NCI-H187 (cell line): Measurements from ENCODE around the gene PTPRN2.
A peak's percentile ranks its signal among the peaks of the same experiment; 100 is the strongest.
"Not testable (repeated sequence)": the region's sequence is repeated elsewhere in the genome, so short reads cannot be mapped to it uniquely, and the experiment has no call there.

Experiments used
- DNase-seq, 2 experiments: peaks; one replicate each; lab custom pipeline; 2025; lab: John Stamatoyannopoulos, UW

Gene PTPRN2

DNA sequence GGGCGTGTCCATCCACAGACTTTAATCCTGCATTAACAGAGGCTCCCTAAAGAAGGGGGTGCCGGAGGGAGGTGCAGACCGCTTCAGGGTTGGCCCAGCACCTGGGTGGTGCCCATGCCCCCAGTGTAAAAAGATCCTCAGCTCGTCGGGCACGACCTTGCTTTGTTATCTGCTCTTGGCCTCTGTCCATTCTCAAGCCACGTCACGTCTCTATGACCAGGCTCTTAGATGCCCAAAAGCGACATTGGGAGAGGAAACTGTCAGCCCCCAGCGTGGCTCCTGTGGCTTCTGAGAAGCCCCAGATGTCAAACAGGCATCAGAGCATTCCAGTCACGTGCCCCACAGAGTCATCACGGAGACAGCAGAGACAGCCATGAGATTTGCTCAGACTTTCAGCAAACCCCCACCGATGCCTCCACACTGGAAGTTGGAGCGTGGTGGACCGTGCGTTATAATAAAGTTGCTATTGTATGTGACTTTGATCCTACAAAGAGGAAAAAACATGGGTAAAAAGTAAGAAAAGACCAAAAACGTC lies 55.5 kb downstream of the PTPRN2 start:
- DNase-seq: no peak

DNA sequence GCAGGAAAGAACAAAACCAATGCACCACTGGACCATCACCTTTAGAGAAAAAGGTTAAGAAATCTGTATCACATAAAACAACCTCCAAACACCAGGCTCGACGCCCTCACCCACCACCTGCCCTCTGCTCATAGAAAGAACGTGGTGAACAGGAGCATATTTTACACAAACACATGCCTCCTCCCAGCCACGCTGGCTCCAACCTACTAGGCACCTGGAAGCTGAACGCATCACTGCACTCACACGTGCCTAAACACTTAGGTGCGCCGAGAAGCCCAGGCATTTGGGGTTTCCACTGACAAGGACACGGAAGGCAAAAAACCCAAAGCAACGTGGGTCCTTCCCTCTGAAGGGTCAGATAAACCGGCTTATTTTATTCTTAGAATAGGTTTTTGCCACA lies 56.0 kb downstream of the PTPRN2 start:
- peak; percentile 39 to 63 for DNase-seq

DNA sequence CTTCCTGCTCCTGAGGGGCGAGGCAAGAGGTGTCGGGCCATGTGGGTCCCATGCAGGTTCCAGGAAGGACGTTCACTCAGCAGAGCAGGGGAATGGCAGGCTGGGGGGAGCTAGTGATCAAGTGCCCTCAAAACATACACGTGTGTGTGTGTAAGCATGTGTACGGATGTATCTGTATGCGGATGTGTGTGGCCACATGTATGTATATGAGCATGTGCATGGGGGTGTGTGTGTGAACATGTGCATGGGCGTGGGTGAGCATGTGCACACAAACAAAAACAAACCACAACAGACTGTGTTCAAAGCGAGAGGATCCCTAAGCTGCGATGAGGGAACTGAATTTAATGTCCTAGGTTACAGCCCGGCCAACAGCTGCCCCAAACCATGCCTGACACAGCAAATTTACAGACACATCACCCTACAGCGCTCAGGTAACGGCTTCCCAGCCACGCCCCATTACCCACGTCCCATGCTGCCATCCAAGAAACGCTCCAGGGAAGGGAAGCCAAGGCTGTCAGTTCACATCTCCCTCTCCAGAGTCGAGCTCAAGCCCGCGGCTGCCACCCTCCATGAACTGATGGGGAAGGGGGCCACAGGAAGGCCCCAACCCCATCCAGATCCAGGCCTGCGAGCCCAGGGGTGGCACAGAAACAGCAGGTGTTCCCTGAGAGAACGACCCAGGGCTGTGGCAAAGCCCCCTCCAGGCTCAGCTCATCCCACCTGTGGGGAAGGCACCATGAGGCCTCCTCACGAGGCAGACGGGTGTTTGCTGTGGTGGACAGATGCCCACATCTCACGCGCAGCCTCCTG lies 56.6 kb downstream of the PTPRN2 start:
- DNase-seq: peak; percentile 54 to 70

DNA sequence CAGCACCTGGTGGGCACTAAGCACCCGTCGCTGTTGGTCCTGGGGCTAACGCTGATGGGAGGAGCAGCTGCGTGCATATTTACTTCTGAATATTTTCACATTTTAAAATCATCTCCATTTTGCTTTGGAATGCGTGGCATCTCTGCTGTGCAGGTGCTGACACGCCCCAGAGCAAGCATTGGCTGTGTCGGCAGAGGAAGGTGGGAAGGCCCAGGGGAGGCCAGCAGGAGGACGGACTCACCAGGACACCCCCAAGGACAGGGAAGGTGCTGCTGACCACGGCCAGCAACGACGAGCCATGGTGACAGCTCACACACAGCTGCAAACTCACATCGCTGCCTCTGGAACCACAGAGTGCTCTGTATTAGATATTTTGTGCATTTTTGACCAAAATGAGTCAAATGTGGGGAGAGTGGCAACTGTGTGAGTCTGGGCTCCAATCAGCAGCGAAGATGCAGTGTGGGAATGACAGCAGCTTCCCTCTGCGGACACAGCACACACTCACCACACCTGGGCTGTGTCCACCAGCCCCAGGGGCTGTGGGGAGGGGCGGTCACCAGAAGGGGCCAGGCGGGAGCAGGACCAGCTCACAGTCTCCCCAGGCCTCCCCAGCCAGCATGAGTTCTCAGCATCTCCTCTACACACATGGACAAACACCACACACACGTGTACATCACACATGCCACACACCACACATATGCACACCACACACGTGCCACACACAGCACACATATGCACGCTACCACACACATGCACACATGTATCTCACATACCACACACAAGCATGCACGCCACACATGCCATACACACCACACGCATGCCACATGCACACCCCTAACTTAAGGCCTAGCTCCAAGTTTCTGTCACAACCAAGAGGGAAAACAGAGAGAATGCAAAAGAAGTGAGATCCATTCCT lies 58.2 kb downstream of the PTPRN2 start:
- DNase-seq: no peak

DNA sequence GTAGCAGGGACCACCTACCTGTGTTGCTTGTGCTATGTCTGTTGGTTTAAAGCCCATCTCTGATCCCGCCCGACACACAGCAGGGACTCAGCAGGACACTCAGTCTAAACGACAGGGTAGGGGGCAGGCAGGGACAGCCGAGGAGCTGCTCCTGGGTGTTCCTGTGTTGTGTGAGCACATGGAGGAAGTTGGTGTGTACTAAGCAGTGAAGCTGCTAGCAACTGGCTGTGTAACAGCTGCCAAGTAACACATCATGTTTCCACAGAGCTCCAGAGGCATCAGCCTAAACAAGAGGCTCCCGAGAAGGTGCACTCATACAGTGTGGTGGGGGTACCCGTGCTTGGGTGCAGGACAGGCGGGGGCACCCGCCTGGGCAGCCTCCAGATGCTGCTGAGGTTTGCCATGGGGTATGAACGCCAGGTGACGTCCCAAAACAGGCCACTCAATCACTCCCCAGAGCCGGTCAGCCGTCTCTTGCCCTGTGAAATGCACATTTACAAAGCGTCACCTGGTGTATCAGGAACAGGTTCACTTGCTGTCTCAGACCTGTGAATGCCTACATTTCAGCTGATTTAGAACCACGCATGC lies 59.6 kb downstream of the PTPRN2 start:
- DNase-seq: no peak

DNA sequence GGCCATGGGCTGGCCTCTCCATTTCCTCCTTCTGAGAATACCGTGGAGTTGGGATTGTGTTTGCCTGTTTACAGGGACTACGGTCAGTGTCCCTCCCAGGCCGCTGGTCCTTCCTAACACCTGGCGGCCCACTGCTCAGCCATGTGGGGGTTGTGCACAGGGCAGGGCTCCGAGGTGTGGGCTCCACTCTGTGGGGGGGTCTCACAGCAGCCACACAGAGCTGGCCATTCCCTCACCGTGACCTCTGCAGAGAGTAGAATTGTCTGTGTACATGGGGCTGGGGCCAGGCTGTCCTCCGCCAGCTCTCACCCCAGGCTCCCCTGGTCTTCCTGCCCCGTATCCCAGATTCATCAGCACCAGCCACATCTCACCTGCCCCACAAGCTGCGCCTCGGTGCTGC lies 60.1 kb downstream of the PTPRN2 start:
- DNase-seq: no peak

DNA sequence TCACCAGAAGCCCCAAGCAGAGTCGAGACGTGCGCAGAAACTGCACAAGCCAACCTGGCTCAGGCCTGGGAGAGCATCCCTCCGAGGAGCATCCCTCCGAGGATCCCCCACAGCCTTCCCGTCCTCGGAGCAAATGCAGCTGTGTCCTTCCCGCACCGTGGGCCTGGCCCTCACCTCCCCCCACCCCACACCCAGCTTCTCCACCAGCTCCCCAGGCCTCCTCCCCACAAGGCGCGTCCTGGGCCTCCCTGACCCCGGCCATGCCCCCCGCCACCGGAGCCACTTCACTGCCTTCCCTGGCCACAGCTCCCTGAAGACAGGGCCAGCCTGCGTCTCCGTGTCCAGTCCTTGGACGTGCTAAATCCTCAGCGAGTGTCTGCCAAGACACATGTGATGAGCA lies 60.6 kb downstream of the PTPRN2 start:
- no peak for DNase-seq

DNA sequence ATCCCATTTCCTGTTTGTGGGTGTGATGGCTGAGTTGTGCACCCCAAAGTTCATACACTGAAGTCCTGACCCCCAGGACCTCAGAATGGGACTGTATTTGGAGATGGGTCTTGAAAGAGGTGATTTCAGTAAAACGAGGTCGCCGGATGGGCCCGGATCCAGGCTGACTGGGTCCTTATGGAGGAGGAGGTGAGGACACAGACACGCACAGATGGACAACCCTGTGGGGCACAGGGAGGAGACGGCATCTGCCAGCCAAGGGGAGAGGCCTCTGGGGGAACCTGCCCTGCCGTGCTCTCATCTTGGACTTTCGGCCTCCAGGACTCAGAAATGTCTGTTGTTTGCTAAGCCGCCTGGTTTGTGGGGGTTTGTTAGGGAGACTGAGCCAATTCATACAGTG lies 61.1 kb downstream of the PTPRN2 start:
- no peak for DNase-seq

DNA sequence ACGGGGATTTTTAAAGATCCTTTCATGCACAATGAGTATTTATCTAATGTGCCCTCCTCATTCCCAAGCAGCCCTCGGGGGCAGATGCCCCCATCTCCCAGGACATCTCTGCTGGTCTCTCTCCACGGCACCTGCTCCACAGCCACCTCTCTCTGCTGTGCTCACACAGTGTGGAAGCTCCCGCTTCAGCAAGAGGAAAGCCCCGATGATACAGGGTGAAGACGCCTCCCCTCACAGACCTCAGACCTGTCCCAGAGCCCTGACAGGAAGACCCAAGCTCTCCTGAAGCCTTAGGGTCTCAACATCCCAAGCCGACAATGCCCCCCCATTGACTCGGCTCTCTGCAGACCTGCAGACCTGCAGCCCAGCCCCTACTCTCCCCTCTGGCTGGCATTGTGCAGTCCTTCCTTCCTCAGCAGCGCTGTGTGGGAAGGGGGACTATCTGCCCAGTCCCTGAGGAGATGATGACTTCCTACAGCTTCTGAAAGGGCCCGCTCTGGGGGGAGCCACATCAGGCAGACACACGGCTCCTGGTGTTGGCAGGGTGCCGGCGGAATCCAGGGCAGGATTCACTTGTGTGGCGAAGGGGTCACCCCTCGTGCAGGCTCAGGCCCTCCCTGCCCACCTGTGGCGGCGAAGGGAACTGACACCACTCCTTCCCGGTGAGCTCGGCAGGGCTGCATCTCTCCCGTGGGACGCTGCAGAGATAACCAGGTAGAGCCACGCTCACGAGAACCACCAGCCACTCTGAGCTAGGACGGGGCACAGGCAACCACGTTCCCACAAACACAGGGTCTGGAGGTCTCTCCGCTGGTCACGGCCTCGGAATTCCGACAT lies 61.8 kb downstream of the PTPRN2 start:
- DNase-seq: no peak

DNA sequence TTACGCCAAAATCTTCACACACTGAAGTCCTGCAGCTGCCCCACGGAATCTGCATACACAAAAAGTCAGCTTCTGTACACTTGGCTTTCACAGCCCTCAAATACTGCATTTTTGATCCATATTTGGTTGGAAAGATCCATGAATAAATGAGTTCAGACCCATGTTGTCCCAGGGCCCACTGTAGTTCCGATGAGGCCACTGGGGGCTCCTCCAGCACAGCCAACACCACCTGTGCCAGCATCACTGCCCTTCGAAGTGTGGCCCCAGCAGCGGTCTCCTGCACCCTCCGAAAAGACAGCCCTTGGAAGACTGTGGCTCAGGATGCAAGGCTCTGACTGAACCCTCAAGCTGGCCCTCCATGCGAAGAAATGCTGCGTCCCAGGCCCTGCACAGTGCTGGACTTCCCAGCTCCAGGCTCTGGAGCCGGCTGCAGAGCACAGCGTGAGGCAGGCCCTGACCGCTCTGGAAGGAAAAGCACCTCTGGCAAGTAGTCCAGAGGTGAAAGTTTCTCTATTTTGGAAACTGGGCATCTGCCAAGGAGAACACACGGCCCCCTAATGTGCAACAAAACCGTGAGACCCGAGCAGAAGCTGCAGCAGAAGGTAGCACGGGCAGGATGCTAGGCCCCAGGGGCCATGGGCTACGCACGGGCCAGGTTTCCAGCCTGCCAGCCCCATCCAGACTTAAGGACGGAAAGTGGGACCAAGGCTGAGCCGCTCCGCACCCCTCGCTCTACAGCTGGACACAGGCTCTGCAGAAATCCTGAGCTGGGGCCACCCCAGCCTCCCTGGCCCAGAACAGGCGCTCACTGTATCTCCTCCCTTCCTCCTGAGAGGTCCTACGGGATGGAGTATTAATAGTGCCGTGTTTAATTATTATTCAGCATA lies 62.6 kb downstream of the PTPRN2 start:
- DNase-seq: no peak

DNA sequence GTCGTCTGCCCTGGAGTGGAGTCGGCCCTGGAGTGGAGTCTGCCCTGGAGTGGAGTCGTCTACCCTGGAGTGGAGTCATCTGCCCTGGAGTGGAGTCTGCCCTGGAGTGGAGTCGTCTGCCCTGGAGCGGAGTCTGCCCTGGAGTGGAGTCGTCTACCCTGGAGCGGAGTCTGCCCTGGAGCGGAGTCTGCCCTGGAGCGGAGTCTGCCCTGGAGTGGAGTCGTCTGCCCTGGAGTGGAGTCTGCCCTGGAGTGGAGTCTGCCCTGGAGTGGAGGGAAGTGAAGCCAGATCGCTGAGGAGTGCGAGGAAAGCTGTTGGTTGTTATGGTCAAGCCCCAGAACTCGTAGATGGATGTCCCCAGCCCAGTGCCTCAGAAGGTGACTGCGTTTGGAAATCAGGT lies 63.3 kb downstream of the PTPRN2 start:
- DNase-seq: not testable (repeated sequence)

DNA sequence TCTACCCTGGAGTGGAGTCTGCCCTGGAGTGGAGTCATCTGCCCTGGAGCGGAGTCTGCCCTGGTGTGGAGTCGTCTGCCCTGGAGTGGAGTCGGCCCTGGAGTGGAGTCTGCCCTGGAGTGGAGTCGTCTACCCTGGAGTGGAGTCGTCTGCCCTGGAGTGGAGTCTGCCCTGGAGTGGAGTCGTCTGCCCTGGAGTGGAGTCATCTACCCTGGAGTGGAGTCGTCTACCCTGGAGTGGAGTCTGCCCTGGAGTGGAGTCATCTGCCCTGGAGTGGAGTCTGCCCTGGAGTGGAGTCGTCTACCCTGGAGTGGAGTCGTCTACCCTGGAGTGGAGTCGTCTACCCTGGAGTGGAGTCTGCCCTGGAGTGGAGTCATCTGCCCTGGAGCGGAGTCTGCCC lies 63.7 kb downstream of the PTPRN2 start:
- not testable (repeated sequence) for DNase-seq

DNA sequence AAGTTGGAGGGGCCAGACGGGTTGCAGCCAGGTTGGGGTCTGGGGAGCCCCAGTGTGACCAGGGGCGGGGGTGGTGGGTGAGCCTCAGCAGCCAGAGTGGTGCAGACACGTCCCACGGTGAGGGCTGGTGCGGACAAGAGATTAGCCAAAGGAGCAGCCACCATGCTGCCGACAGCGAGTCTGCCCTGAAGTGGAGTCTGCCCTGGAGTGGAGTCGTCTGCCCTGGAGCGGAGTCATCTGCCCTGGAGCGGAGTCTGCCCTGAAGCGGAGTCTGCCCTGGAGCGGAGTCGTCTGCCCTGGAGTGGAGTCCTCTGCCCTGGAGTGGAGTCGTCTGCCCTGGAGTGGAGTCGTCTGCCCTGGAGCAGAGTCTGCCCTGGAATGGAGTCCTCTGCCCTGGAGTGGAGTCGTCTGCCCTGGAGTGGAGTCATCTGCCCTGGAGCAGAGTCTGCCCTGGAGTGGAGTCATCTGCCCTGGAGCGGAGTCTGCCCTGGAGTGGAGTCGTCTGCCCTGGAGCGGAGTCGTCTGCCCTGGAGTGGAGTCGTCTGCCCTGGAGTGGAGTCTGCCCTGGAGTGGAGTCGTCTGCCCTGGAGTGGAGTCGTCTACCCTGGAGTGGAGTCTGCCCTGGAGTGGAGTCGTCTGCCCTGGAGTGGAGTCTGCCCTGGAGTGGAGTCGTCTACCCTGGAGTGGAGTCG lies 64.3 kb downstream of the PTPRN2 start:
- DNase-seq: not testable (repeated sequence)

DNA sequence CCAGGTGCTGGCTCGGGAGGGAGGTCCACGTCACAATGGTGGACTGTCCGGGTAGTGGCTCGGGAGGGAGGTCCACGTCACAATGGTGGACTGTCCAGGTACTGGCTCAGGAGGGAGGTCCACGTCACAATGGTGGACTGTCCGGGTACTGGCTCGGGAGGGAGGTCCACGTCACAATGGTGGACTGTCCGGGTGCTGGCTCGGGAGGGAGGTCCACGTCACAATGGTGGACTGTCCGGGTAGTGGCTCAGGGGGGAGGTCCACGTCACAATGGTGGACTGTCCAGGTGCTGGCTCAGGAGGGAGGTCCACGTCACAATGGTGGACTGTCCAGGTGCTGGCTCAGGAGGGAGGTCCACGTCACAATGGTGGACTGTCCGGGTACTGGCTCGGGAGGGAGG lies 65.8 kb downstream of the PTPRN2 start:
- not testable (repeated sequence) for DNase-seq

DNA sequence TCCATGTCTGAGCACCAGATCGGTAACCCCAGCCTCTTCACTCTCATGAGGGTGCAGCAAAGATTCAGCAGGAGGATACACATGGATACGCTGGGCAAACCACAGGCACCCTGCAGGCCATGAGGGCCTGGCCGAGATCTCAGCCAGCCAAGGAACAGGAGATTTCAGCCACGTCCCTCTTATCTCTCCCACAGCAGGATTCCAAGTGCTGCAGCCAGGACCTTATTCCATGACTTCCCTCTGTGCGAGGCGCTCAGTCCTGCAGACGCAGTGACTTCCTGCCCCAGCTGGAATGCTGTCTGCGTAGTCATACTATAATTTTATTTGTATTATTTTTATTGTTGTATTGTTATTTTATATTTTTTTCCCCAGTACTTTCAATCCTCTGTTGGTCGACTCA lies 66.8 kb downstream of the PTPRN2 start:
- no peak for DNase-seq

DNA sequence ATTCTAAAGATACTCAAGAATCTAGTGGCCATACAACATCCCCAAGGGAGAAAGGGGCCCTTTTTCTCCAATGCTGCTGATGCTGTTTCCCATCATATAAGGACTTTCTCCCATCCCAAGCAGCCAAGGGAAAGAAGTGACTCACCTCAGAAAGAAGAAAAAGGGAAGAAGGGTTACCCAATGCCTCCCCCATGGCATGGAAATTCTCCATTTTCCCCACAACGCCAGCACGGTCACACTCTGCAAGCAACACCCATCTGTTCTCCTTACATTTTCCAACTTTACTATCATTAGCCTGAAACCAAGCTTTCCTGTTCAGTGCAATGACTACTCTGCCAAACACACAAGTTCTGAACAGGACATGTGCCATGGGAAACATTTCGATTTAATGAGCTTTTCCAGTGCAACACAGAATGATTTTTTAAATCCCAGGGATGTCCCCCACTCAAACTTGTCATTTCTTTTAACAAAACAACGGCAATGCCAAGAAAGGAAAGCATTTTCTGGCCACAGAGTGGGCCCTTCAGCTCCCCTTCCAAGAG lies 67.9 kb downstream of the PTPRN2 start:
- DNase-seq: no peak

DNA sequence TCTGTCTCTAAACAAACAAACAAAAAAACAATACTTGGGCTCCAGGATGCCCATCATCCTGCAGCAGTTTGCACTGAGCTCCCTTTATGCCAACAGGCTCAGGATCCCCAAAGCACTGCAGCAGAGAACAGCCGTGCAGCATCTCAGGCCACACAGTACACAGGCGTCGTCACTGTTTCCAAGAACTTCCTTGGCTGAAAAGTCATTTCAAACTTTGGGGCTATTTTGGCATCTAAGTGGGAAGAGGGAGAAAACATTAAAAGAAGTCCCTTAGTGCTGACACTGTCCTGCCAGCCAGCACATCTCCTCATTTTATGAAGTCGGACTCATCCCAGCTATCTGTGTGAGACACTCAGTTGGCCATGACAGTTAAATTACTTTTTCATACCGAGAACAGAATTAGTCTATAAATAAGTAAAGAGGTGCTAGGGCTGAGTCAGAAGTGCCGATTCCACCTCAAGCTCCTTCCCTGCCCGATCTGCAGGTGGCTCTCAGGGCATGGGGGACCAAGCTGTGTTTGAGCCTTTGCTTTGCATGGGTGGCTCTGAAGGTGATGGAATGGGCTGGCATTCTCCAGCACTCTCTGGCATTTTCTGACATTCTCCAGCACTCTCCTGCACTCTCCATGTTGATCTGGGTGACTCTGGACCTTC lies 68.5 kb downstream of the PTPRN2 start:
- DNase-seq: no peak

DNA sequence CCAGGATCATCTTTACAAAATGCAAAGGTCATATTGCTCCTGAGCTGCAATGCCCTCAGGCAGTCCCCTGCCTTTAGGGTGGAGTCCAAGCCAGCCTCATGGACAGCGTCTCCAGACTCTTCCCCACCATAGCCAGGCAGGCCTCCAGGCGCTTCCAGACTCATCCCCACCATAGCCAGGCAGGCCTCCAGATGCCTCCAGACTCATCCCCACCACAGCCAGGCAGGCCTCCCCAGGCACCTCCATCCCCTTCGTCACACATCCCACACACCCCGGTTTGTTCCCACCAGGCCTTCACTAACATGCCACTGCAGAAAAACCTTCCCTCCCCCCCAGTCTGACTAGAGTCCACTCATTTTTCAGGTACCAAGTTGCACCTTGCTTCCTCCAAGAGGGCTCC lies 70.1 kb downstream of the PTPRN2 start:
- no peak for DNase-seq

DNA sequence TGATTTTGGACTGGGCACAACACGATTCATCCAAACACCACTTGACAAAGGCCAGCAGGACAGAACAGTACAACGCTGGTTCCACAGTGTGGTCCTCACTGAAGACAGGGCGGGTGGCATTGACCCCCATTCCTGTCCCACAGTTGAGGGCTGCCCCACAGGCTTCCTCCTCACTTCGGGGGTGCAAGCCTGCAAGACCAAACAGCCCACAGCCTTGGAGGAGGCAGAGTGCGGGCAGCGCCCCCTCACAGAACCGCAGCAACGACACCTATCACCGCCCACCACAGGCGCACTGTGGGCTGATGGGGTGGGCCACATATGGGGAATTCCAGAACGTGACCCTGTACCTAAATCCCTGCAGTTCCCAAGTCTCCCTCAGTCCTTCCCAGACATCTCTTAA lies 70.6 kb downstream of the PTPRN2 start:
- no peak for DNase-seq
